Vein endothelial cell (primary cell): ENCODE measurements around the gene TIAL1. TPM values are rescaled to one million over a fixed set of nuclear protein-coding genes. Genes with fewer than 3 reads are reported as not detected.

Experiments
- total RNA-seq: library from RNA; depleted of rRNA; stranded (reverse); fragments of >200 nt; gene quantifications from 2 replicates; pipeline ENCODE4 v1.2.3, GENCODE V29; 2012

Gene TIAL1, protein sequence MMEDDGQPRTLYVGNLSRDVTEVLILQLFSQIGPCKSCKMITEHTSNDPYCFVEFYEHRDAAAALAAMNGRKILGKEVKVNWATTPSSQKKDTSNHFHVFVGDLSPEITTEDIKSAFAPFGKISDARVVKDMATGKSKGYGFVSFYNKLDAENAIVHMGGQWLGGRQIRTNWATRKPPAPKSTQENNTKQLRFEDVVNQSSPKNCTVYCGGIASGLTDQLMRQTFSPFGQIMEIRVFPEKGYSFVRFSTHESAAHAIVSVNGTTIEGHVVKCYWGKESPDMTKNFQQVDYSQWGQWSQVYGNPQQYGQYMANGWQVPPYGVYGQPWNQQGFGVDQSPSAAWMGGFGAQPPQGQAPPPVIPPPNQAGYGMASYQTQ
- total RNA-seq = 44.7 and 66.7 TPM in 2 replicates

GRCh38 chr10:119596537-119597404 is at the start of gene TIAL1:
Gene TIAL1 (minus strand): TSS chr10:119596964. CDS start chr10:119596465, 499 bp downstream.

DNA sequence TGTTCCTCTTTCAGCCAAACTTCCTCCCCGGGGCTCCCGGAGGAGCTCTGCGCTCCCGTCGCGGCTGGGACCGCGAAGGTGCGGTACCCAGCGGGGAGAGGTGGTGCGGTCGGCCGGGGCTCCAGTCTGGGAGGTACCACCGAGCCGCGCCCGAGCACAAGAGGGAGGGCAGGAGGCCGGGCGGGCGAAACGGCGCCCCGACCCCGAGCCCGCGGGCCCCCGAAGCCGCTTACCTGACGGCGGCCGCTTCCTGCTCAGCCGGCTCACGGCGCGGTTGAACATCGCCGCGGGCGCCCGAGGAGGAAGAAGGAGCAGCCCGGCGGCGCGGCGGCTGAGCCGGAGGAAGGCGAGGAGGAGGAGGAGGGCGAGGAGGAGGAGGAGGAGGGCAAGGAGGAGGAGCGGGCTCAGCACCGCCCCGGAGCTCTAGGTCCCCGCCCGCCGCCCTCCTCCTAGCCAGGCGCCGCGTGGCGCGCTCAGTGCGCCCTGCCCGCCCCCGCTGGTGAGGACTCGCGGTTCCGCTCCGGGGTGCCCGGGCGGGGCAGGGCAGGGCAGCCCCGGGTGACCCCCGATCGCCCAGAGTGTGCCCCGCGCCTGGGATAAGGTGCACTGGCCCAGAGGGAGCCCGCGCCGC is 54.3 kb downstream of the TIAL1 start, which contains the start of gene RGS10:
Gene RGS10, minus strand, starts transcription at position 363 of the 631 bp plus-strand sequence. Its CDS starts 81 bp downstream, at position 282.

Other genes starting within 250 kb of the TIAL1 start
- gene RGS10, start 54.2 kb downstream of the TIAL1 start, total RNA-seq = 12.4 and 17.5 TPM in 2 replicates
- 25.5 and 26.0 TPM in 2 replicates for gene BAG3, start 54.4 kb upstream of the TIAL1 start, total RNA-seq
- 16.3 and 22.7 TPM in 2 replicates for gene INPP5F, start 129.1 kb upstream of the TIAL1 start, total RNA-seq